ENCODE data around the gene ERICH2.

Gene ERICH2

DNA sequence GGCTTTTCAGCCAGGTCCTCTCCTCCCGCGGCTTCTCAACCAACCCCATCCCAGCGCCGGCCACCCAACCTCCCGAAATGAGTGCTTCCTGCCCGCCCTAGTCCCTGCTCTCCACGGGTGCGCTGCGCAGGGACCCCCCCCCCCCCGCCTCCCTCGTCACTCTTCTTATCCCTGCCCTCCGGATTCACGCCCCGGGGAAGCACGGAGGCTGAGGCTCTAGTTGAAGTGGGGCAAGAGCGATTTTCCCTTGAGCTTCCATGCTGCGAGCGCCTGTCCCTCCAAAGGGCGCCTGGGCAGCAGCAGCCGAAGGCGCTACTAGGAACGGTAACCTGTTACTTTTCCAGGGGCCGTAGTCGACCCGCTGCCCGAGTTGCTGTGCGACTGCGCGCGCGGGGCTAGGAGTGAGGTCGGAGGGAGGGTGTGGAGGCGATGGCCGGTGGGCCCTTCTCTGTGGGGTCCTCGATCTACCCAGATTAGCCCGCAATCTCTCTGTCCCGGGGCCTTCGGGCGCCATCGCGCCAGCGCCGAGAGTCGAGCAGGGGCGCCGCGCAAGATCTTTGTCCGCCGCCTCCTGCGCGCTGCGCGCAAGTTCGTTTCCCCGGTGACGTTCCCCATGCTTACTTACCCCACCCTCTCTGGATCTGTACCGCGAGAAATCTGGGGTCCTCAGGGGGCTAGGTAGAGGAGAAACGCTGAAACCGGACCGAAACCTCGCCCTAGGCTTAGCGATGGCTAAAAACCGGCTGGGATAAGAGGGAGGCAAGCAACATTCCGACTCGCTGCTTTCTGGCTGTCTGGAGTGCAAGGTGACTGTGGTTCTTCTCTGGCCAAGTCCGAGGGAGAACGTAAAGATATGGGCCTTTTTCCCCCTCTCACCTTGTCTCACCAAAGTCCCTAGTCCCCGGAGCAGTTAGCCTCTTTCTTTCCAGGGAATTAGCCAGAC lies 47.2 kb downstream of the ERICH2 start:
- no peak for DNase-seq (ENCODE audit: low read depth in 2 of 2)

DNA sequence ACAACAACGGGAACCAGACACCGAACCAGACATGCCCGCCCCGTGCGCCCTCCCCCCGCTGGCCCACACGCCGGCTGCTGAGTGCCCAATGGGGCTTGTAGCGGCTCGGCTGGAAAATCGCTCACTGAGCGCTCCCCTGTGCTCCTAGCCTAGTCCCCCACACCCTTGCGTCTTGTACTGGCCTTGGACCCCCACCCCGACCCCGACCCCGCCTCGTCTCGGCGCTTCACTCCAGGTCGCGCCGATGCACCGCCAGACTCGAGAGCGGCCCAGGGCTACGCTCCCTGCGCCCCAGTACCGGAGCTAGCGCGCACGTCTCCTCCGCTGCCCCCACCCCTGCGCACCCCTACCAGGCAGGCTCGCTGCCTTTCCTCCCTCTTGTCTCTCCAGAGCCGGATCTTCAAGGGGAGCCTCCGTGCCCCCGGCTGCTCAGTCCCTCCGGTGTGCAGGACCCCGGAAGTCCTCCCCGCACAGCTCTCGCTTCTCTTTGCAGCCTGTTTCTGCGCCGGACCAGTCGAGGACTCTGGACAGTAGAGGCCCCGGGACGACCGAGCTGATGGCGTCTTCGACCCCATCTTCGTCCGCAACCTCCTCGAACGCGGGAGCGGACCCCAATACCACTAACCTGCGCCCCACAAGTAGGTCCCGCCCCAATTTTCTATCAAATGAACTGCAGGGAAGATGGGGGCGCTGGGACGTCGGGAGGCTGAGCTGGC lies 48.0 kb downstream of the ERICH2 start:
- DNase-seq (ENCODE audit: low read depth in 2 of 2) = no peak

DNA sequence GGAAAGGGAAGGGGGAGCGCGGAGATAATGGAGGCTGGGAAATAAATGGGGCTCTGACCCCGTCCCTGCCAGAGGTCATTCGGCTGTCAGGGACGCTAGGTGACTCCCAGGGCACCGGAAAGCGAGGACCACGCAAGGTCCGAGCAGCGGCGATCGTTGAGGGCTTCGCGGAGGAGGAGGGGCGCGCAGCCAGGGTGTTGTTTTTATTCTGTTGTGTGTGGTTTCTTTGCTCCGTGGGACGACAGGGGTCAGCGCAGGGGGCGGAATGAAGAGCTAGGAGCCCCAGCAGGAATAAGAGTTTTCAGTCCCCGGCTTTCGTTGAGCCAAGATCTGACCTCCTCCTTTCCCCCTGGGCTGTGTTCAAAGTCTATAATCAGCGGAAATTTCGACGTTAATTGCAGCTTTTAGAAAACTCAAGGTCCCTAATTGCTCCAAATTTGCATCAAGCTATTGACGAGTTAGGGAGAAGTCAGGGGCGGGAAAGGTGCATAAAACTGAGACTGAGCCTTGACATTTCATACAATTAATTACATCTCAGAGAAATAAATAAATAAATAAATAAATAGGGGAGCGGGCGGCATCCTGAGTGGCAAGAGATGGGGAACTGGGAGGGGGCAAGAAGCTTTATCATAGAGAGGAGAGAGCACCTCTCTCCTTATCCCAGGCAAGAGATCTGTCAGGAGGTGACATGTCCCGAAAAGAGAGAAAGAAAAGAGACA lies 48.7 kb downstream of the ERICH2 start:
- no peak for DNase-seq (ENCODE audit: low read depth in 2 of 2)

DNA sequence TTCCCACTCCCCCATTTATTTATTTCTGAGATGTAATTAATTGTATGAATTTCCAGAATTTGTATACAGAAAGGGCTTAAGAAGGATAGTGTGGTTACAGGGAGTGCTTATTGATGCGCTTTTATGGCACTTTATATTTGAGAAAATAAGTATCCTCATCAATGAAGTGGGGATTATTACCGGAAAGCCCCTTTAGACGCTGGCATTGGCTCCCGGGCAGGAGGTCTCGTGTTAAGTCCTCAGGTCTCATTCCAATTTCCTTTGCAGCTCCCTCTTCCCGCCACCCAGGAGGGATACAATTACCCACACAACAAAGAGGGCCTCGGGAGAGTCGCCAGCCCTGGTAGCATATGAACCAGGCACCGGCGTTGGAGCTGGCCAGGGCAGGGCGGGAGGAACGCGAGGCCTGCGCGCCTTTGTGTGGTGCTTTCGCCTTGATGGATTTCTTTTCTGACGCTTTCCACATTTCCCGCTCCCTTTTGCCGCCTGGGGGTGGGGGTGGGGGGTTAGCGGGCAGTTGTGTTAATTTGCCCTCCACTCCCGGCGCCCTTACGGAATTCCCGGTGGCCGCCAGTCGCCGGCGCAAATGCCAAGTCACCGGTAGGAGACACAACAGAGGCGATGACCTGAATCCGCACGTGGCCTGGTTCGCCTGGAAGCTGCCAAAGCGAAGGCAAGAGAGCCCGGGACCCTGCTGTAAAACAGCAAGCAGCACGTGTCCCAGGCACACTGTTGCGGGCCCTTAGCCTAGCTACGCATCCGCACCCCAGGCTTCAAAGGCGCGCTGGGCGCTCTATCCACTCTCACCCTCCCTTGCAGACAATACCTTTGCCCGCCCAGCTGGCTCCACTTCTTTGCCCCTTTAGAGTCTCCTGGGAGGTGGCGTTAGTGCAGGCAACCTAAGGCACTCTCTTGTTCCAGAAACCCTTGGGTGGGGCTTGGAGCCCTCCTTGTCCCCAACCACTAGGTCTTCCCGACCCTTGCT lies 49.8 kb downstream of the ERICH2 start:
- DNase-seq (ENCODE audit: low read depth in 2 of 2) = no peak

DNA sequence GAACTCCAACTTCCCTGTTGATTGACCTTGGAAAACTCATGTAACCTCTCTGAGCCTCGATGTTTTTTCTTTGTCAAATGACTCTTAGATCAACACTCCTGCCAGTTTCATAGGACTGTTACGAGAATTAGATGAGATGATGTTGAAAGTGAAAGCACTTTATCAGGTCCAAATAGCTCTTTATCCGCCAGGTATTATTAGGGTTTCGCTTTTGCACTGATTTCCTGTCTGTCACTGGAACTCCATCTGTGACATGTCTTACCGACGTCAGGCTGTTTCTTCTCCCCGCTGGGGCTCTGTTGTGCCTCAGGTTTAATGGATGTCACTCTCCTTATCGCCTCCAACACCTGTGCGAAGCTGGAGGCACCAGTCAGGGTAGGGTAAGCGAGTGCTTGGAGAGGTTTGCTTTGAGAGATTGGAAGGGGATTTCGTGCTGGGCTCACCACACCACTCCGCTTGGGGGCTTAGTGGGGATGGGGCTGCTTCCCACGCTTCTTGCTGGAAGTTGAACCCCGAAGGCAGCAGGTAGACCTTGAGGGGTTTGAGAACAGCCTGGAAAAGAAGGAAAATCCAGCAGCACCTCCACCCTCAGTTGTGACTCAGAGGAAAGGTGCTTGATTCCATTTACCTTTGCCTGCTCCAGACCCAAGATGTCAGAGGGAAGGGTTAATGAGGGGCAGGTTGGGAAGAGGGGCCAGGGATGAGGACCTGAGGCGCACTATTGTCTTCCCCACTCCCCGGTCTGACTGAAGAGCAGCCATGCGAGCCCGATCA lies 50.8 kb downstream of the ERICH2 start:
- no peak for DNase-seq (ENCODE audit: low read depth in 2 of 2)

DNA sequence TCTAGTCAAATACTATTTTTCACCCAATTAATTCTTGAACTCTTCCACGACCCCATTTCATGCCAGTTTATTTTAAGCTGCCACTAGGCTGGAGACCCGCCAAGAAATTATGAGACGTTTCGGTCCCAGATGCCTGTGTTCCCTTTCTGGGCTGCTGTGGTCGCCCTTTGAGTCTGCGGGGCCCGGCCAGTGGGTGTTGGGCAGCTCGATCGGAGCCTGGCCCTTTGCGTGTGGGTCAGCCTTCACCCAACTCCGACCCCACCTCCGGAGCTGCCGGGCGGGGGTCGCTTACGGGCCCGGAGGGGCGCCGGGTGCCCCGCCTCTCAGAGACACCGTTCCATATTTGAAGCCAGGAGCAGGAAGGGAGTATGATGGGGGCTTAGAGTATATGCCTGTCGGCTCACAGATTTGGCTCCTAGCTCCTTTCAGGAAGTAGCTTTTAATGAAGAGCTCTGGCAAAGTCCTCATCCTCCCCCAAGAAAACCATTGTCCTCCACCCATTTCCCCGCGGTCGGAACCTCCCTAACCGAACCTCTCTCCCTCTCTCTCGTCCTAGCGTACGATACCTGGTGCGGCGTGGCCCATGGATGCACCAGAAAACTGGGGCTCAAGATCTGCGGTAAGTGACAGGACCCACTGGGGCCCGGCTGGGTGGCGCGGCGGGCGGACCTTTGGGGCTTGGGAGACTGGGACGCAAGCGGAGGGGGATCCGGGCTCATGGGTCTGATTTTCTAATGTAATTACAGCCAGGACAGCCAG lies 51.5 kb downstream of the ERICH2 start:
- no peak for DNase-seq (ENCODE audit: low read depth in 2 of 2)

DNA sequence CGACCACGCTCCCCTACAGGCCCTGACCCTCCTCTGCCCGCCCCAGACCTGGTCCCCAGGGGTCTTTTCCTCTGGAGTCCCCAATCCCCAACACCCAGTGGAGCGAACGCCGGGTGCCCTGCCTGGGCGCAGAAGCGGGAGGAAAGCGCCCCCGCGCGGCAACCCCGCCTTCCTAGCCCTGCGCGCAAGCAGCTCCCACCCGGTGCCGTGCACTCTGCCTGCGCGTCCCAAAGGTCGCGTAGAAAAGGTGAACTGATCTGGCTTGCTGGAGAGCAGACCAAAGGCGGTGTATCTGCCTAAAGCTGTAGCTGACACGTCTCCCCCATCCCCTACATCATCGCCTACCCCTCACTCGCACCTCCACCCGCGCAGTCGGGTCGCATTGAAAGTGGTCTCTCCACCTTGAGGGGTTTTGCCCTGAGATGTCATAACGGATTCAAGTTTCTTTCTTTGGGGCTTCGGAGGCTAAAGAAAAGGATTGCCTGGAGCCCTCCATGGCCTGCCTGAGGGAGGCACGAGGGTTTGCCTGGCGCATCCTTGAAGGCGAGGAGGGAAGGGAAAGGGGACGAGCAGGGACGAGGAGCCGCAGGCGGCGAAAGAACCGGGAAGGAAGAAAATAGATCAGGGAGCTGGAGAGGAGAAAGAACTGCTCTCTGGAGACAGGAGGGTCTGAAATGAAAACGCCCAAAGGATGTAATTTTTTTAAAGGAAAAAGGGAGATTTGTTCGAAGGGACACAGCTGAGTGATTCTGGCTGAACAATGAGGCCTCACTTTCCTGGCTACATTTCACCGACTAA lies 52.3 kb downstream of the ERICH2 start:
- DNase-seq (ENCODE audit: low read depth in 2 of 2) = no peak

DNA sequence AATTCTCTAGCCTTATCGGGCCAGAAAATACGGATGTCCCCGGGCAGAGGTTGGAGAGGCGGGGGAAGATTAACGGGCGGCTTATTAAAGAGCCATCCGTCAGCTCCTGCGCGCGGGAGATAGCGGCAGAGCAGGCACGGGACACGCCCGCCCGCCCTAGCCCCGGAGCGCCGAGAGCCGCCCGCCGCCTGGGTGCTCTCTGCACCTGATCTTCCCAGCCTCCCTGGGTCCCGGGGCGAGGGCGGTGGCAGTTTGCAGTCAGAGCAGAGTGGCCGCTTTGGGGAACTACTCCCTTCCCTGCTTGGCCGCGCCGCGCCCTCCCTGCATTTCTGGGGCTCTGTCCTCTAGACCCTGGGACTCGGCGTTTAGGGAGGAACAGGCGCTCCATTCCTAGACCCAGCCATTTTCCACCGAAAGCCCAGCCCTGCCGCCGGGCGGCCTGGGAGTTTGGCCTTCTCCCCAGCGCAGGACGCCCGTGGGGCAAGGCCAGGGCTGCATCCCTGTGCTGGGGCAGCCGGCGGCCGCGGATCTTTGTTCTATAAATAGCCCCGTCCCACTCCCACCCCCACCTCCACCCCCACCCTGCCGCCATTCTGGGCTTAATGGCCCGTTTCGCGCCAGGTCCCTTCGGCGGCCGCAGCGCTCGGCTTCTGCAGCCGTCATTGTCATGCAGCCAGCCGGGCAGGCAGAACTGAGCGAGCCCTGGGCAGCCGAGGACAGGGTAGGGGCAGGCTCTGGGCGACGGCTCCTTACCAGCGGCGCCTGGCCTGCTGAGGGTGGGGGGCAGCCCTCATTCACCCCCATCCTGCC lies 53.1 kb downstream of the ERICH2 start:
- no peak for DNase-seq (ENCODE audit: low read depth in 2 of 2)

DNA sequence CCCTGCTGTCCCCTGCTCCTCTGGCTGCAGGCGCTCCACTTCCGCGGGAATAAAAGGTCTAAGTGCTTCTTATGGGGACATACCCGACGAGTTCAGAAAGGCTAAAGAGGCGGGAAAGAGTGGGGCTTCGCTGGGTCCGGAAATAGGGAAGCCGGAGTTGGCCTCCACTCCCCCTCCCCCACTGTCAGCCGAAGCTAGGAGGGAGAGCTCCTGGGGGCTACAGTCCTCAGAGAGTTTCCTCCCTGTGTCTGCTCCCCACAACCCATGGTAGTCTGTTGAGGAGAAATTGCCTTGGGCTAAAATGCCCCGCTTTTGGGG lies 53.7 kb downstream of the ERICH2 start:
- no peak for DNase-seq (ENCODE audit: low read depth in 2 of 2)

DNA sequence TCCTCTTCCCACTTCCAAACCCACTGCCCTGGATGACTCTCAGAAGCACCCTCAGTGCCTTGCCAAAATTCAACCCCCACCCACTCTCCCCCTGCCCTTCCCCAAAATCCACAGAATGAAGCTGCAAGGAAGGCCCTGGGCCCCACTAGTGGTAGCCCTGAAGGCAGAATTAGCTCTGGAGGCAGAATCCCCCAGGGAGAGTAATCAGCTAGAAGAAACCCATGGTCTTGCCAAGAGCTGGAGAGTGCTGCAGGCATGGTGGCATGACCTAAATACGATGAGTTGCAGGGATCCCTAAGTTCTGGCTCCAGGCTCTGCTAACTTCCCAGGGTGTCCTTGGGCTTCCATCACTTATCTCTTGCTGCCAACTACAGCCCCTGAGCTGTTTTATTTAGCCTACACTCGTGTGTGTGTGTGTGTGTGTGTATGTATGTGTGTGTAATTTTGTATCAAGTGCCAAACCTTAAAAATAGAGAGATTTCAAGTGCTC lies 54.4 kb downstream of the ERICH2 start:
- DNase-seq (ENCODE audit: low read depth in 2 of 2) = no peak

DNA sequence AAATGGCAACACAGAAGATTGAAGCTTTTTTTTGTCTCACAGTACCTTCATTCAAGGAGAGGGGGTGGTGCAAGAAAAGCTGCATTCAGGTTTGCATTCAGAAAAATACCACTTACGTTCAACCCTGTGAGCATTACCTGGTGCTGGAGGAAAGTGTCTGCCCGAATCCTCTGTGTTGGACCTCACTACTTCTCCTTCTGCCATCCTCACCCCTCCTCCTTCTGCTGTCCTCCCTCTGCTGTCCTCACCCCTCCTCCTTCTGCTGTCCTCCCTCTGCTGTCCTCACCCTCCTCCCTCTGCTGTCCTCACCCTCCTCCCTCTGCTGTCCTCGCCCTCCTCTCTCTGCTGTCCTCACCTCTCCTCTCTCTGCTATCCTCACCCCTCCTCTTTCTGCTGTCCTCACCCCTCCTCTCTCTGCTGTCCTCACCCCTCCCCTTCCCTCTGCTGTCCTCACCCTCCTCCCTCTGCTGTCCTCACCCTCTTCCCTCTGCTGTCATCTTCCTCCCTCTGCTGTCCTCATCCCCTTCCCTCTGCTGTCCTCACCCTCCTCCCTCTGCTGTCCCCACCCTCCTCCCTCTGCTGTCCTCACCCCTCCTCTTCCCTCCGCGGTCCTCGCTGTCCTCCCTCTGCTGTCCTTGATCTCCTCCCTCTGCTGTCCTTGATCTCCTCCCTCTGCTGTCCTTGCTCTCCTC lies 57.8 kb downstream of the ERICH2 start:
- no peak for DNase-seq (ENCODE audit: low read depth in 2 of 2)

DNA sequence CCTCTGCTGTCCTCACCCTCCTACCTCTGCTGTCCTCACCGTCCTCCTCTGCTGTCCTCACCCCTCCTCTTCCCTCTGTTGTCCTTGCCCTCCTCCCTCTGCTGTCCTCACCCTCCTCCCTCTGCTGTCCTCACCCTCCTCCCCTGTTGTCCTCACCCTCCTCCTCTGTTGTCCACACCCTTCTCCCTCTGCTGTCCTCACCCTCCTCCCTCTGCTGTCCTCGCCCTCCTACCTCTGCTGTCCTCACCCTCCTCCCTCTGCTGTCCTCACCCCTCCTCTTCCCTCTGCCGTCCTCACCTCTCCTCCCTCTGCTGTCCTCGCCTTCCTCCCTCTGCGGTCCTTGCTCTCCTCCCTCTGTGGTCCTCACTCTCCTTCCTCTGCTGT lies 58.3 kb downstream of the ERICH2 start:
- DNase-seq (ENCODE audit: low read depth in 2 of 2) = no peak

DNA sequence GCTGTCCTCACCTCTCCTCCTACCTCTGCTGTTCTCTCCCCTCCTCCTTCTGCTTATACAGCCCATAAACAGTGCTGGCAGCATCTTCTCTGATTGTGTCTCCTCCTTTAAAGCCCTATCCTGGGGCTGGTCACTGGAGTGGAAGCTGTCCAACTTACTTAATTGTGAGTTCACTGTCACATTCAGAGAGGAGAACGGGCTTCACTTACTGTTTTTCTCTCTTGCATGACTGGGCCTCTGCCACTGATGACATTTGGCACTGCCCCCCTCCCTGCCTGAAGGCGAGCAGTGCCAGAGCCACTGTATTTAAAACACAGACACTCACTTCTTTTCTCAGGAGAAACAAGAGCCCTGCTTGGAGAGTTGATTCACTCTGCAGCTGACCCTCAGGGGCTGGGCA lies 58.9 kb downstream of the ERICH2 start:
- no peak for DNase-seq (ENCODE audit: low read depth in 2 of 2)

DNA sequence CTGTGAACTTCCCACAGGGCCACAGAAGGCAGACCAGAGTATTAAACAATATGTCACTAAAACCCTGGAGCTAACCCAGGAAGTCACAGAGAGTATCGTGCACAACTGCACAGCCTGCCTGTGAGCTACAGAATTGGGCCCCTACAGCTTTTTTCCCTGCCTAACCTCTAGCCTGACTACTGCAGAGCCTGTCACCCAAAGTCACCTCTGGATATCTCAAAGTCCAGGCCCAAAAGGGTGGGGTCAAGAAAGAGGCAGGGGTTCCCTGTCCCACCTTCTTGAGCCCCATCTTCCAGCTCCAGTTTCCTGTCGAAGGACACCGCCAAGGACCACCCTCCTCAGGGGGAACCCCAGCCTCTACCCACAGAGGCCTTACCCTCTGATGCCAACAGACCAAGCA lies 60.0 kb downstream of the ERICH2 start:
- no peak for DNase-seq (ENCODE audit: low read depth in 2 of 2)

DNA sequence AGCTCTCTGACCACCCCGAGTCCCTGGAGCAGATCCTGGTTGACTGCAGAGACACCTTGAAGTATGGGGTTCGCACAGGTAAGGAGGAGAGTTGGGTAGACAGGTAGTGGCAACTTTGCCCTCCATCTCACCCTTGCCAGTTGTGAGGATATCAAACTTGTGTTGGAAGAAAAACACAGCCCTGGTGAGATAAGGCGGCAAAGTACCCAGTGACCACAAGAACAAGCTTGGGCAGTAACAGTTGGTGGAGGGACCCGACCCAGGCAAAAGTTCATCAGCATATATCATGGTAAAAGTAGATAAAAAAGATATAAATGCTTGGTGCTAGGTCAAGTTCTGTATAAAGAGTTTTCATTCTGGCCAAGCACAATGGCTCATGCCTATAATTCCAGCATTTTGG lies 60.9 kb downstream of the ERICH2 start:
- DNase-seq (ENCODE audit: low read depth in 2 of 2) = no peak

DNA sequence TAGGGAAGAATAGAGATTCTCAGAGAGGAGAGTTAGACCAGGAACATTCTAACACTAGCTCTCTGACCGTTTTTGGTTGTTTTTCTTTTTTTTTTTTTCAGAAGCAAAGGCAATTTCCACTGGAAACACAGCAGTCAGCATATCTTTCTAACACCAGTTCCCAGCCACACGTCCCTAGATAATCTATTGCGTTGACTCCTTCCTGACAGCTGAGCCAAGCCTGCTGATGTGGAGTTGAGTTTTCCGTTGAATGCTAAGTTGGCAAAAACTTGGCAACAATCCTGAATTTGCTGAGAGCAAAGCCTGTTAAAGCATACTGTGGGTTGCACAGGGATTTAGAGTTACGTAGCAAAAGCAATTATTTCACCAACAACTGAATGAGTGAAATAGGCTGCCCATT lies 65.8 kb downstream of the ERICH2 start:
- no peak for DNase-seq (ENCODE audit: low read depth in 2 of 2)

DNA sequence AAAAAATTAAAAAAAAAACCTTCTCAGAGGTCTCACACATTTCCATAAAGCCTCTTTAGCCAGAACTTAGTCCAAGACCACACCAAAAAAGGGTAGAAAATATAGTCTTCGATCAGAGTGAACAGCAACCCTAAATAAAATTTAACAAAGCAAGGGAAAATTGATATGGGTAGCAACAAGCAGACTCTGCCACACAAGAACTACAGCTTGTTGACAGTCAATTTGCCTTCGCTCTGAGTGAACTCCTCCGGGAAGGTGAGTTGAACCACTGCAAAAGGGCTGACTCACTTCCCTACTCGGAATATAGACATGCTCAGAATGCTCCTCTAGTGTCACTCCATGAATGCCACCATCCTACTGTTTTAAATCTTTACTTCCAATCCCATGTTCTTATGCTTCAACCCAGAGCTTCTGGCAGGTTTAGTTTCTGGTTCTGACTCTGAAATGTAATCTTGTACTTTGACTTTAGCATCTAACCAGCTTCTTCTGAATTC lies 70.6 kb downstream of the ERICH2 start:
- DNase-seq (ENCODE audit: low read depth in 2 of 2) = no peak
